OCI-LY3 (cell line): ENCODE measurements around the gene GH1.
A peak's percentile ranks its signal among the peaks of the same experiment; 100 is the strongest.

ENCODE experiments used
- H2AFZ ChIP-seq: fragments of 200-600, 300-600 bp; shearing (Covaris generic); 2 replicates; pipeline ENCODE4 v1.6.0; 2014; ENCODE audit warnings: antibody characterized with exemption, low read depth, low read length
- H3K27ac ChIP-seq: fragments of 200-600, 300-600 bp; sonication (generic); 2 replicates; pipeline ENCODE4 v1.5.1; 2014; ENCODE audit warnings: mild to moderate bottlenecking, low read length, moderate library complexity, mixed read lengths
- H3K27me3 ChIP-seq: fragments of 200-600, 300-600 bp; sonication (generic); 2 replicates; pipeline ENCODE4 v1.6.1; 2014; ENCODE audit warnings: low read depth, low read length, mixed read lengths
- H3K36me3 ChIP-seq: fragments of 200-600, 300-600 bp; sonication (generic); replicated peaks from 2 replicates; pipeline ENCODE3; 2014; ENCODE audit warnings: low read depth, low read length, mixed read lengths
- H3K4me1 ChIP-seq: fragments of 300-600, 200-600 bp; sonication (generic); 2 replicates; pipeline ENCODE4 v1.6.1; 2014; ENCODE audit warnings: low read length, mixed read lengths
- H3K4me2 ChIP-seq: fragments of 200-600, 300-600 bp; sonication (generic); 2 replicates; pipeline ENCODE4 v1.6.1; 2014; ENCODE audit warnings: low read length, mixed read lengths
- H3K4me3 ChIP-seq: fragments of 300-600, 200-600 bp; sonication (generic); 2 replicates; pipeline ENCODE4 v1.5.1; 2014; ENCODE audit warnings: antibody characterized with exemption, mild to moderate bottlenecking, low read length, moderate library complexity
- H3K79me2 ChIP-seq: fragments of 300-600, 200-600 bp; shearing (Covaris generic); 2 replicates; pipeline ENCODE4 v1.6.1; 2014; ENCODE audit warnings: mild to moderate bottlenecking, low read length, mixed read lengths
- H3K9ac ChIP-seq: fragments of 300-600, 200-600 bp; shearing (Covaris generic); 2 replicates; pipeline ENCODE4 v1.6.0; 2014; ENCODE audit warnings: mild to moderate bottlenecking, low read length, moderate library complexity
- H3K9me3 ChIP-seq: fragments of 200-600, 300-600 bp; shearing (Covaris generic); 2 replicates; pipeline ENCODE4 v1.6.1; 2014; ENCODE audit warnings: low read length, mixed read lengths; ENCODE audit not compliant: insufficient read depth
- H4K20me1 ChIP-seq: fragments of 200-600, 300-600 bp; sonication (generic); 2 replicates; pipeline ENCODE4 v1.6.1; 2016; ENCODE audit warnings: low read length, mixed read lengths; ENCODE audit not compliant: insufficient read depth
- EZH2phosphoT487 ChIP-seq: fragments of 200-600 bp; shearing (Covaris generic); IDR thresholded peaks from 2 replicates; pipeline ENCODE4 v1.6.1; 2018; ENCODE audit warnings: antibody characterized with exemption, mixed run types, low read depth
- TF ChIP-seq, protein P1 (sequence below): fragments of 200-600, 300-600 bp; sonication (generic); IDR thresholded peaks from 2 replicates; pipeline ENCODE4 v1.5.1; 2014; ENCODE audit warnings: antibody characterized with exemption, low read length, low read depth

Gene GH1

DNA sequence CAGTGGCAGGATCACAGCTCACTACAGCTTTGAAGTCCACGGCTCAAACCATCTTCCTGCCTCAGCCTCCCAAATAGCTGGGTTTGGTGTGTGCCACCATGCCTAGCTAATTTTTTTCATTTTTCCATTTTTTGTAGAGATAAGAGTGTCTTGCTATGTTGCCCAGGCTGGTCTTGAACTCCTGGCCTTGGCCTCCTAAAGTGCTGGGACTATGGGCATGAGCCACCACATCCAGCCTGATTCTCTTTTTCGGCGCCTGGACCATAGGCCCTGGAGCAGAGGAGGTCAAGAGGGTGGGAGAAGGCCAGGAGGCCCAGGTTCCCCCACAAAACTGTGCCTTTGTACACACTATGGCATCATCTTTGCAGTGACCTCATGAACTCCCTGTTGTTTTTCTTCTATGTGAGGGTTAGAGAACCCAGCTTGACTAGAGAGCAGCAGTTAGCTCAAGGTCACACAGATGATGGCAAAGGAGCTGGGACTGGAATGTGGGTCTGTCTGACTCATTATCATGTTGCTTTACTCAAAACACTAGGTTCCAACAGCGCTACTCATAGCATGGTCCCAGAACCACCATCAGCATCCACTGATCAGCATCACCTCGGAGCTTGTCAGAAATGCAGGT is 37.8 kb upstream of the GH1 start:
- no peaks in the 10 kb centered on the region for H3K36me3 ChIP-seq
- no peaks in the 10 kb centered on the region for H3K9me3 ChIP-seq
- no peaks in the 10 kb centered on the region for H4K20me1 ChIP-seq
- no peak overlapping the region for H3K9ac ChIP-seq
- TF ChIP-seq, protein P1, sequence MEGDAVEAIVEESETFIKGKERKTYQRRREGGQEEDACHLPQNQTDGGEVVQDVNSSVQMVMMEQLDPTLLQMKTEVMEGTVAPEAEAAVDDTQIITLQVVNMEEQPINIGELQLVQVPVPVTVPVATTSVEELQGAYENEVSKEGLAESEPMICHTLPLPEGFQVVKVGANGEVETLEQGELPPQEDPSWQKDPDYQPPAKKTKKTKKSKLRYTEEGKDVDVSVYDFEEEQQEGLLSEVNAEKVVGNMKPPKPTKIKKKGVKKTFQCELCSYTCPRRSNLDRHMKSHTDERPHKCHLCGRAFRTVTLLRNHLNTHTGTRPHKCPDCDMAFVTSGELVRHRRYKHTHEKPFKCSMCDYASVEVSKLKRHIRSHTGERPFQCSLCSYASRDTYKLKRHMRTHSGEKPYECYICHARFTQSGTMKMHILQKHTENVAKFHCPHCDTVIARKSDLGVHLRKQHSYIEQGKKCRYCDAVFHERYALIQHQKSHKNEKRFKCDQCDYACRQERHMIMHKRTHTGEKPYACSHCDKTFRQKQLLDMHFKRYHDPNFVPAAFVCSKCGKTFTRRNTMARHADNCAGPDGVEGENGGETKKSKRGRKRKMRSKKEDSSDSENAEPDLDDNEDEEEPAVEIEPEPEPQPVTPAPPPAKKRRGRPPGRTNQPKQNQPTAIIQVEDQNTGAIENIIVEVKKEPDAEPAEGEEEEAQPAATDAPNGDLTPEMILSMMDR: no peak
- no peak for TF ChIP-seq EZH2phosphoT487
- no peaks in the 10 kb centered on the region for H3K27me3 ChIP-seq
- no peak overlapping the region for H3K4me3 ChIP-seq
- peaks cover 17% of the 10 kb centered on the region for H3K4me1 ChIP-seq
- no peaks in the 10 kb centered on the region for H3K79me2 ChIP-seq
- H2AFZ ChIP-seq: no peak overlapping the region
- no peak overlapping the region for H3K27ac ChIP-seq
- no peak overlapping the region for H3K4me2 ChIP-seq

DNA sequence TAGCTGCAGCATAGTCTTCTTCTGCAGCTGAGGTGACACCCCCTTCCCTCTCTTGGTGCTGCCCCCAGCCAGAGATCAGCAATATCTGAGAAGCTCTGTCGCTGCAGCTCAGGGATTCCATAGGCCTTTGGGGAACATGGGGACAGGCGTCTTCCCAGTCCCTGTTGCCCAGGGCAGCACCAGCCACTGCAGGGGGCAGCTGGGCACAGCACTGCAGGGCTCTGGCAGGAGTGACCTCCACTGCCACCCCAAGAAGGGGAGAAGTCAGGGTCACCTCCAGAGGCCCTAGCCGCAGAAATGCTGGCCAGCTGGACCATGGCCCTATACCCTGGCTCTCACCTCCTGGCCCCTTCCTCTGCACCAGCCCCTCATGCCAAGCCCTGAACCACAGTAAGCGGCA is 37.2 kb upstream of the GH1 start:
- peaks cover 18% of the 10 kb centered on the region for H3K4me1 ChIP-seq
- H3K4me3 ChIP-seq: no peak overlapping the region
- no peak overlapping the region for H2AFZ ChIP-seq
- no peaks in the 10 kb centered on the region for H3K36me3 ChIP-seq
- H3K27me3 ChIP-seq: no peaks in the 10 kb centered on the region; the same call in 1 of the 2 replicates
- no peak overlapping the region for H3K9ac ChIP-seq
- TF ChIP-seq, protein P1: no peak
- TF ChIP-seq EZH2phosphoT487: no peak
- H3K79me2 ChIP-seq: no peaks in the 10 kb centered on the region
- no peaks in the 10 kb centered on the region for H3K9me3 ChIP-seq
- H3K27ac ChIP-seq: no peak overlapping the region
- H3K4me2 ChIP-seq: no peak overlapping the region
- no peaks in the 10 kb centered on the region for H4K20me1 ChIP-seq

DNA sequence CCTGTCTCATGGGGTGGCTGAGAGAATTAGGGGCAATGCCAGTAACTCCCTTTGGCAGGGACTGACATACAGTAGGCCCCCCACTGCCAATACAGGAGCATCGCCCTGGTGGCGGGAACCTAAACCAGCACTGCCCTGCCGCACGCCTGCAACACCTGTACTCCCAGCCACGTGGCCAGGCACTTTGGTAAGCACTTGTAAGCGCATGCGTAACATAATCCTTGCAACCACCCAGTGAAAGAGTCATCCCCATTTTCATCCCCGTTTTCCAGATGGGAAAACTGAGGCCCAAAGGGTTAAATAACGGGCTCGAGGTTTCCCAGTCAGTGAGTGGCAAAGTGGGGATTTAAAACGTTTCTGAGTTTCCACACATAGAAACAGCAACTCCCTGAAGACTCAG is 36.6 kb upstream of the GH1 start:
- Histone ChIP-seq H4K20me1 (no peaks in the 10 kb centered on the region), H3K79me2 (no peaks in the 10 kb centered on the region), H2AFZ (no peak overlapping the region), H3K4me3 (no peak overlapping the region), H3K4me1 (peaks cover 23% of the 10 kb centered on the region), H3K9ac (no peak overlapping the region), H3K27ac (no peak overlapping the region), H3K9me3 (no peaks in the 10 kb centered on the region), H3K27me3 (peaks cover 4% of the 10 kb centered on the region; the same call in 1 of the 2 replicates), H3K36me3 (no peaks in the 10 kb centered on the region), H3K4me2 (no peak overlapping the region)
- TF ChIP-seq EZH2phosphoT487: no peak
- TF ChIP-seq, protein P1: no peak

DNA sequence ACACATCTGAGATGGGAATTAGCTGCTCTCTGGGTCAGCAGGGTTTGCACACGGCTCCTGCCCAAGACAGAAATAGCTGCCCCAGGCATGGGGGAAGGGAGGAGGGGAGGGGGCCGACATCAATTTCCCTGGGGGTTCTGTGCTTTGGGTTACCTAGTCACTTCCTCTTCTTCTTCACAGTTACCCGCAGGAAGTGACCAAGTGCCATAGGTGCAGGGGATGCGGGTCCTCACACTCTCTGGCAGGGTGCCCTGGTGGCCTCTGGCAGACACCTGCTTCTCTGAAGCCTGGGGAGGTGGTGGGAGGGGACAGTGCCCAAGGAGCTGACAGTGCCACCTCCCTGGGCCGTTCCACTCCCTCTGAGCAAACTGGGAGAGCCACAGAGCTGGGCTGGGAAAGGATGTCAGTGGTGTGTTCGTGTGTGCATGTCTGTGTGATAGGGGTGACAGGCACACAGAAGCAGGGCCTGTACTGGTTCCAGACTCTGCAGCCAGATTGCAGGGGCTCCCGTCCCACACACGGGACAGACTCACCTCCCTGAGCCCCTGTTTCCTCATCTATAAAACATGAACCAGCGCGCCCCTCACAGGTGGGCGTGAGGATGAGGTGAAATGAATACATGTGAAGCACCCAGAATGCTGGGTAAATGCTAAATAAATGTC is 35.9 kb upstream of the GH1 start:
- TF ChIP-seq EZH2phosphoT487: no peak
- TF ChIP-seq, protein P1: peak; percentile 19; the same call in 1 of the 2 replicates
- Histone ChIP-seq H4K20me1 (no peaks in the 10 kb centered on the region), H3K4me2 (peak overlapping the region; percentile 57), H2AFZ (peak overlapping the region; percentile 76), H3K79me2 (no peaks in the 10 kb centered on the region), H3K27ac (peak overlapping the region; percentile 14; the same call in 1 of the 2 replicates), H3K27me3 (peaks cover 11% of the 10 kb centered on the region), H3K4me1 (peaks cover 23% of the 10 kb centered on the region), H3K9me3 (no peaks in the 10 kb centered on the region), H3K36me3 (no peaks in the 10 kb centered on the region), H3K4me3 (peak overlapping the region; percentile 16), H3K9ac (peak overlapping the region; percentile 26; the same call in 1 of the 2 replicates)
